ENCODE data around the gene POTEF.
"Not testable (repeated sequence)": the region's sequence is repeated elsewhere in the genome, so short reads cannot be mapped to it uniquely, and the experiment has no call there.

- TF ChIP-seq POLR2A, CTCF (IDR thresholded peaks at IDR 0.05): not testable (repeated sequence)
Observed at GRCh38 chr2:130145006-130145414, 16.0 kb upstream of the POTEF start, which contains the start of gene CCDC74B.
